OCI-M2 (cell line): ENCODE data around the gene ELK3.

Experiments used
- DNase-seq: peaks from one replicate; lab custom pipeline; 2025; ENCODE audit not compliant: unreplicated experiment; lab: John Stamatoyannopoulos, UW

ELK3 gene

GRCh38 chr12:96256672-96257361 lies 62.6 kb downstream of the ELK3 start:
- no peak for DNase-seq

- DNase-seq: no peak
Observed at GRCh38 chr12:96257550-96258103, 63.5 kb downstream of the ELK3 start.

GRCh38 chr12:96258104-96258961 lies 64.2 kb downstream of the ELK3 start:
- no peak for DNase-seq

- no peak for DNase-seq
Observed at GRCh38 chr12:96260231-96260630, 66.1 kb downstream of the ELK3 start.

GRCh38 chr12:96260644-96261043 lies 66.5 kb downstream of the ELK3 start:
- DNase-seq: no peak

- no peak for DNase-seq
Observed at GRCh38 chr12:96261557-96261956, 67.4 kb downstream of the ELK3 start.

- no peak for DNase-seq
Observed at GRCh38 chr12:96263449-96263902, 69.3 kb downstream of the ELK3 start.

- DNase-seq: no peak
Observed at GRCh38 chr12:96265400-96265799, 71.2 kb downstream of the ELK3 start.

- DNase-seq: no peak
Observed at GRCh38 chr12:96265836-96266235, 71.7 kb downstream of the ELK3 start.

GRCh38 chr12:96266238-96266637 lies 72.1 kb downstream of the ELK3 start:
- DNase-seq: no peak

- DNase-seq: no peak
Observed at GRCh38 chr12:96271469-96272199, 77.5 kb downstream of the ELK3 start.

- DNase-seq: no peak
Observed at GRCh38 chr12:96274331-96274730, 80.2 kb downstream of the ELK3 start.

- DNase-seq: no peak
Observed at GRCh38 chr12:96285158-96285557, 91.0 kb downstream of the ELK3 start.

- no peak for DNase-seq
Observed at GRCh38 chr12:96289067-96289466, 94.9 kb downstream of the ELK3 start.

GRCh38 chr12:96293093-96293492 lies 98.9 kb downstream of the ELK3 start:
- no peak for DNase-seq

GRCh38 chr12:96294831-96295230 lies 100.7 kb downstream of the ELK3 start:
- DNase-seq: no peak

- no peak for DNase-seq
Observed at GRCh38 chr12:96295532-96296160, 101.5 kb downstream of the ELK3 start.

GRCh38 chr12:96297504-96297903 lies 103.3 kb downstream of the ELK3 start:
- no peak for DNase-seq

- no peak for DNase-seq
Observed at GRCh38 chr12:96300064-96300463, 105.9 kb downstream of the ELK3 start.

- DNase-seq: no peak
Observed at GRCh38 chr12:96301732-96302131, 107.6 kb downstream of the ELK3 start.
